Embryonic facial prominence (tissue), 1 donor: Measurements from ENCODE around the gene GALNTL6.
"Not testable (repeated sequence)": the region's sequence is repeated elsewhere in the genome, so short reads cannot be mapped to it uniquely, and the experiment has no call there.

Source experiments
- DNase-seq: peaks from one replicate; pipeline ENCODE4 v3.0.0-alpha.2; 2016; ENCODE audit errors: extremely low spot score

Gene GALNTL6

GRCh38 chr4:173013232-173013930 lies 1200.2 kb downstream of the GALNTL6 start:
- peak; percentile 53 for DNase-seq

- DNase-seq, result no peak
Observed at GRCh38 chr4:173014113-173014558, 1200.9 kb downstream of the GALNTL6 start.

- DNase-seq, result no peak
Observed at GRCh38 chr4:173014836-173015235, 1201.6 kb downstream of the GALNTL6 start.

GRCh38 chr4:173017802-173018201 lies 1204.6 kb downstream of the GALNTL6 start:
- no peak for DNase-seq

GRCh38 chr4:173018446-173018845 lies 1205.2 kb downstream of the GALNTL6 start:
- no peak for DNase-seq

GRCh38 chr4:173019664-173020063 lies 1206.5 kb downstream of the GALNTL6 start:
- DNase-seq, result no peak

- not testable (repeated sequence) for DNase-seq
Observed at GRCh38 chr4:173021746-173022573, 1208.8 kb downstream of the GALNTL6 start.

GRCh38 chr4:173024203-173024602 lies 1211.0 kb downstream of the GALNTL6 start:
- DNase-seq, result no peak

- peak; percentile 24 for DNase-seq
Observed at GRCh38 chr4:173025131-173025530, 1211.9 kb downstream of the GALNTL6 start.

- no peak for DNase-seq
Observed at GRCh38 chr4:173037242-173037641, 1224.0 kb downstream of the GALNTL6 start.

GRCh38 chr4:173038192-173038896 lies 1225.1 kb downstream of the GALNTL6 start:
- no peak for DNase-seq

- no peak for DNase-seq
Observed at GRCh38 chr4:173039617-173040577, 1226.7 kb downstream of the GALNTL6 start.

GRCh38 chr4:173041482-173041881 lies 1228.3 kb downstream of the GALNTL6 start:
- no peak for DNase-seq

- DNase-seq, result not testable (repeated sequence)
Observed at GRCh38 chr4:173042139-173042538, 1228.9 kb downstream of the GALNTL6 start.

GRCh38 chr4:173044340-173044739 lies 1231.1 kb downstream of the GALNTL6 start:
- no peak for DNase-seq

- DNase-seq, result no peak
Observed at GRCh38 chr4:173045571-173045970, 1232.4 kb downstream of the GALNTL6 start.

GRCh38 chr4:173046144-173046543 lies 1232.9 kb downstream of the GALNTL6 start:
- DNase-seq, result no peak

GRCh38 chr4:173046818-173047217 lies 1233.6 kb downstream of the GALNTL6 start:
- DNase-seq, result no peak

GRCh38 chr4:173051232-173051631 lies 1238.0 kb downstream of the GALNTL6 start:
- no peak for DNase-seq

- DNase-seq, result no peak
Observed at GRCh38 chr4:173051716-173052115, 1238.5 kb downstream of the GALNTL6 start.

- no peak for DNase-seq
Observed at GRCh38 chr4:173052439-173052838, 1239.2 kb downstream of the GALNTL6 start.
